Hepatocyte (in vitro differentiated cells): ENCODE data around the gene S1PR5. TPM values are rescaled to one million over a fixed set of nuclear protein-coding genes. Genes with fewer than 3 reads are reported as not detected.

Source experiments
- DNase-seq: peaks from one replicate; pipeline ENCODE4 v3.0.0-alpha.2; 2016; ENCODE audit warnings: low spot score
- H2AFZ ChIP-seq: fragments of 200-600 bp; sonication (generic); 2 replicates; pipeline ENCODE4 v1.6.0; 2016; ENCODE audit warnings: antibody characterized with exemption, mild to moderate bottlenecking
- H3K27ac ChIP-seq: fragments of 200-600 bp; sonication (generic); 2 replicates; pipeline ENCODE4 v1.5.1; 2016; ENCODE audit warnings: mild to moderate bottlenecking
- H3K27me3 ChIP-seq: fragments of 200-600 bp; sonication (generic); 2 replicates; pipeline ENCODE4 v1.6.1; 2016
- H3K36me3 ChIP-seq: fragments of 200-600 bp; sonication (generic); replicated peaks from 2 replicates; pipeline ENCODE4 v1.5.1; 2016; ENCODE audit warnings: low read depth; ENCODE audit not compliant: insufficient read depth
- H3K4me1 ChIP-seq: fragments of 200-600 bp; sonication (generic); 2 replicates; pipeline ENCODE4 v1.5.1; 2016; ENCODE audit warnings: mild to moderate bottlenecking, moderate library complexity; ENCODE audit not compliant: insufficient read depth
- H3K4me2 ChIP-seq: fragments of 200-600 bp; sonication (generic); 2 replicates; pipeline ENCODE4 v1.6.0; 2016
- H3K4me3 ChIP-seq: fragments of 200-600 bp; sonication (generic); 2 replicates; pipeline ENCODE4 v1.5.1; 2016; ENCODE audit warnings: mild to moderate bottlenecking
- H3K79me2 ChIP-seq: fragments of 200-600 bp; sonication (generic); 2 replicates; pipeline ENCODE4 v1.6.0; 2017; ENCODE audit warnings: mild to moderate bottlenecking
- H3K9me2 ChIP-seq: fragments of 200-600 bp; sonication (generic); replicated peaks from 2 replicates; pipeline ENCODE4 v1.6.0; 2017; ENCODE audit warnings: mild to moderate bottlenecking; ENCODE audit not compliant: insufficient read depth
- H3K9me3 ChIP-seq: fragments of 200-600 bp; sonication (generic); 2 replicates; pipeline ENCODE4 v1.5.1; 2016; ENCODE audit warnings: low read depth, mild to moderate bottlenecking
- H4K20me1 ChIP-seq: fragments of 200-600 bp; sonication (generic); 2 replicates; pipeline ENCODE4 v1.6.0; 2016; ENCODE audit warnings: mild to moderate bottlenecking; ENCODE audit not compliant: insufficient read depth, poor library complexity, severe bottlenecking
- EZH2 ChIP-seq: fragments of 200-600 bp; sonication (generic); IDR thresholded peaks from 2 replicates; pipeline ENCODE4 v1.6.1; 2016; ENCODE audit warnings: antibody characterized with exemption, mild to moderate bottlenecking, borderline replicate concordance
- EZH2phosphoT487 ChIP-seq: fragments of 200-600 bp; sonication (generic); IDR thresholded peaks from one replicate; pipeline ENCODE4 v1.6.1; 2018; ENCODE audit warnings: antibody characterized with exemption, mild to moderate bottlenecking, low read depth, moderate library complexity; ENCODE audit not compliant: unreplicated experiment, severe bottlenecking
- WGBS: methylation state at CpG from one replicate; pipeline ENCODE4 v1.1.6; 2016; ENCODE audit warnings: low lambda C conversion rate; ENCODE audit errors: missing lambda C conversion rate; 5-methylcytosine and 5-hydroxymethylcytosine counted together
- polyA plus RNA-seq: library from polyadenylated mRNA; unstranded; fragments of >200 nt; fragmentation: Nextera tagmentation; extraction: Ambion mirVana; gene quantifications from 2 replicates; pipeline ENCODE4 v1.2.1, GENCODE V29; 2016
- total RNA-seq: library from RNA; depleted of rRNA; stranded (reverse); fragments of >200 nt; gene quantifications from 2 replicates; pipeline ENCODE4 v1.2.3, GENCODE V29; 2014
- TF ChIP-seq, protein P1 (sequence below): fragments of 200-600 bp; sonication (generic); IDR thresholded peaks from 2 replicates; pipeline ENCODE4 v1.5.1; 2016; ENCODE audit warnings: antibody characterized with exemption, mild to moderate bottlenecking; ENCODE audit not compliant: poor library complexity

The S1PR5 gene
- total and polyA plus RNA-seq, 2 experiments from 2014 or later, result 0.17 to 0.75 TPM

DNA sequence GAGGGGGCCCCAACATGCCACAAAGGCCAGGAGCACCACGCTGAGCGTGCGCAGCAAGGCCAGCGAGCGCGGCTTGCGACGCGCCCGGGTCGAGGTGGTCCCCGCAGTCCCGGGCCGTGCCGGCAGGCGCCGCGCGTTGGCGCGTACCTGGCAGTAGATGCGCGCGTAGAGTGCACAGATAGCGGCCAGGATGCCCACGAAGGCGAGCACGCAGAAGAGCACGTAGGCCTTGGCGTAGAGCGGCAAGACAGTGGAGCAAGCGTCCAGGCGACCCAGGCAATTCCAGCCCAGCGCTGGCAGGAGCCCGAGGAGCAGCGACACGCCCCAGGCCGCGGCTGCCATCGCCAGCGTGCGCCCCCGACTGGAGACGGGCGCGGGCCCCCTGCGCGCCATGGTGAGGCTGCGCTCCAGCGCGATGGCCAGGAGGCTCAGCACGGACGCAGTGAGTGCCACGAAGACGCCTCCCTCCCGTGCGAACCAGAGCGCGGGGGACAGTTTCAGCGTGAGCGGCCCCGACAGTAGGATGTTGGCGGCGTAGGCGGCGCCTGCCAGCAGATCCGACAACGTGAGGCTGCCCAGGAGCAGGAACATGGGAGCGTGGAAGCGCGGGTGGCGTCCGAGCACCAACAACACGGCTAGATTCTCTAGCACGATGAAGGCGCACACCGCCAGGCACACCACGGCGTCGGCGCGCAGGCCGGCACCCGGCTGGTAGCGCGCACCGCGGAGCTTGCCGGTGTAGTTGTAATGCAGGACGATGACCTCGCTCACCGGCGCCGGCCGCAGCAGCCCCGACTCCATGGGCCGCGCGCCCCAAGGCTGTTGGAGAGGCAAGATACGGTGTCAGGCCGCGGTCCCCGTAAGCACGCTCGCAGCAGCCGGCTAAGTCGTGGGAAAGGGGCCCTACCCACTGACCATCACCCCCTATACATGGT lies 2.8 kb downstream of the S1PR5 start:
- no peaks in the 10 kb centered on the region for H3K9me2 ChIP-seq
- TF ChIP-seq EZH2 (peak; percentile 95), EZH2phosphoT487 (peak; percentile 31)
- TF ChIP-seq, protein P1, sequence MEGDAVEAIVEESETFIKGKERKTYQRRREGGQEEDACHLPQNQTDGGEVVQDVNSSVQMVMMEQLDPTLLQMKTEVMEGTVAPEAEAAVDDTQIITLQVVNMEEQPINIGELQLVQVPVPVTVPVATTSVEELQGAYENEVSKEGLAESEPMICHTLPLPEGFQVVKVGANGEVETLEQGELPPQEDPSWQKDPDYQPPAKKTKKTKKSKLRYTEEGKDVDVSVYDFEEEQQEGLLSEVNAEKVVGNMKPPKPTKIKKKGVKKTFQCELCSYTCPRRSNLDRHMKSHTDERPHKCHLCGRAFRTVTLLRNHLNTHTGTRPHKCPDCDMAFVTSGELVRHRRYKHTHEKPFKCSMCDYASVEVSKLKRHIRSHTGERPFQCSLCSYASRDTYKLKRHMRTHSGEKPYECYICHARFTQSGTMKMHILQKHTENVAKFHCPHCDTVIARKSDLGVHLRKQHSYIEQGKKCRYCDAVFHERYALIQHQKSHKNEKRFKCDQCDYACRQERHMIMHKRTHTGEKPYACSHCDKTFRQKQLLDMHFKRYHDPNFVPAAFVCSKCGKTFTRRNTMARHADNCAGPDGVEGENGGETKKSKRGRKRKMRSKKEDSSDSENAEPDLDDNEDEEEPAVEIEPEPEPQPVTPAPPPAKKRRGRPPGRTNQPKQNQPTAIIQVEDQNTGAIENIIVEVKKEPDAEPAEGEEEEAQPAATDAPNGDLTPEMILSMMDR, result no peak
- 13% methylated on average over 104 of the region's 107 CpGs for WGBS
- H3K36me3 ChIP-seq, result no peaks in the 10 kb centered on the region
- H3K27me3 ChIP-seq, result peaks cover 77% of the 10 kb centered on the region
- peak; percentile 17 for DNase-seq
- H2AFZ ChIP-seq, result no peak overlapping the region
- peak overlapping the region; percentile 64 for H3K4me2 ChIP-seq
- peaks cover 7% of the 10 kb centered on the region for H3K4me1 ChIP-seq
- no peaks in the 10 kb centered on the region for H3K9me3 ChIP-seq
- no peak overlapping the region for H3K27ac ChIP-seq
- H3K79me2 ChIP-seq, result no peaks in the 10 kb centered on the region
- H3K4me3 ChIP-seq, result no peak overlapping the region
- no peaks in the 10 kb centered on the region for H4K20me1 ChIP-seq

DNA sequence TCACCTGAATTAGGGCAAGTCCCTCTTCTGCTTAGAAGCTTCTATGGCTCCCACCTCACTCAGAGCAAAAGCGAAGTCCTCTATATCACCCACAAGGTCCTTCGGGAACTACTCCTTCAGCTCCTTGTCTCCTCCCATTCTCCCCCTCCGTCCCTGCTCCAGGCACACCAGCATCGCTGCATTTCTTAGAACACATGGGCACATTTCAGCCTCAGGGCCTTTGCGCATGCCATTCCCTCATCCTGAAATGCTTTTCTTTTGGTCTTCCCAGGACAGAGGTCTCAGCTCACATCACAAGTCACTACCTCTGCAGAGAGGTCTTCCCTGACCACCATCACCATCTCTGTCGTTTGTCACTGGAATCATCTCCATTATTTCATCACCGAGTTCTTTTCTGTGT lies 4.0 kb downstream of the S1PR5 start:
- H3K36me3 ChIP-seq, result no peaks in the 10 kb centered on the region
- H3K4me2 ChIP-seq, result no peak overlapping the region
- no peaks in the 10 kb centered on the region for H4K20me1 ChIP-seq
- no peaks in the 10 kb centered on the region for H3K9me3 ChIP-seq
- no peak overlapping the region for H2AFZ ChIP-seq
- H3K27ac ChIP-seq, result no peak overlapping the region
- peaks cover 5% of the 10 kb centered on the region for H3K4me1 ChIP-seq
- peaks cover 65% of the 10 kb centered on the region for H3K27me3 ChIP-seq
- TF ChIP-seq, protein P1, result no peak
- TF ChIP-seq EZH2phosphoT487 (no peak), EZH2 (no peak)
- no peak for DNase-seq
- H3K79me2 ChIP-seq, result no peaks in the 10 kb centered on the region
- H3K4me3 ChIP-seq, result no peak overlapping the region
- WGBS, result 87% methylated on average over 7 of the region's 7 CpGs
- H3K9me2 ChIP-seq, result no peaks in the 10 kb centered on the region

DNA sequence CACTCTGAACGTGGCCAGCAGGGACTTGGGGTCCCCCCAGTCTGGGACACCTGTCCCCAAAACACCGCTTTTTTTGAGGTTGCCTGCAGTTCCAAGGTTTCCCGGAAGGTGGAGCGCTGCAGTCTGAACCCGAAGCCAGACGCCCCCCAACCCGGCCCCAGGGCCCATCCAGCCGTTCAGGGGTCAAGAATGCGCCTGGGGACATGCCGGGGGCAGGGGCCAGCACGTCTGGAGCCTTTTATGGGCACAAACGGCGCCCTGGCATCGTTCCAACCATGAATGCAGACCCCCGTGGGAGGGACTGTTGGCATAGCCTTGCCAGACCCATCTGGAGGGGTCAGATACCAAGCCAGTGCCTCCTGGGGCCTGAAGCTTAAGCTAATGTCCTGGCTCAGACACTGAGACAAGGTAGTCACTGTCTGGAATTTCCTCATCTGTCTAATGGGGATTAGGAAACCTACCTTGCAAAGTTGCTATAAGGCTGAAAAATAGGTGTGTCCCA lies 6.9 kb downstream of the S1PR5 start:
- Histone ChIP-seq H3K79me2 (no peaks in the 10 kb centered on the region), H3K9me2 (no peaks in the 10 kb centered on the region), H2AFZ (no peak overlapping the region), H3K9me3 (no peaks in the 10 kb centered on the region), H3K27me3 (peaks cover 36% of the 10 kb centered on the region), H4K20me1 (no peaks in the 10 kb centered on the region), H3K27ac (no peak overlapping the region), H3K36me3 (no peaks in the 10 kb centered on the region), H3K4me2 (peak overlapping the region; percentile 54), H3K4me1 (no peaks in the 10 kb centered on the region), H3K4me3 (no peak overlapping the region)
- WGBS, result 13% methylated on average over 15 of the region's 15 CpGs
- peak; percentile 30 for DNase-seq
- no peak for TF ChIP-seq EZH2phosphoT487
- TF ChIP-seq, protein P1, result peak; percentile 65
